ENCODE results near the gene RORB.

RORB gene

DNA sequence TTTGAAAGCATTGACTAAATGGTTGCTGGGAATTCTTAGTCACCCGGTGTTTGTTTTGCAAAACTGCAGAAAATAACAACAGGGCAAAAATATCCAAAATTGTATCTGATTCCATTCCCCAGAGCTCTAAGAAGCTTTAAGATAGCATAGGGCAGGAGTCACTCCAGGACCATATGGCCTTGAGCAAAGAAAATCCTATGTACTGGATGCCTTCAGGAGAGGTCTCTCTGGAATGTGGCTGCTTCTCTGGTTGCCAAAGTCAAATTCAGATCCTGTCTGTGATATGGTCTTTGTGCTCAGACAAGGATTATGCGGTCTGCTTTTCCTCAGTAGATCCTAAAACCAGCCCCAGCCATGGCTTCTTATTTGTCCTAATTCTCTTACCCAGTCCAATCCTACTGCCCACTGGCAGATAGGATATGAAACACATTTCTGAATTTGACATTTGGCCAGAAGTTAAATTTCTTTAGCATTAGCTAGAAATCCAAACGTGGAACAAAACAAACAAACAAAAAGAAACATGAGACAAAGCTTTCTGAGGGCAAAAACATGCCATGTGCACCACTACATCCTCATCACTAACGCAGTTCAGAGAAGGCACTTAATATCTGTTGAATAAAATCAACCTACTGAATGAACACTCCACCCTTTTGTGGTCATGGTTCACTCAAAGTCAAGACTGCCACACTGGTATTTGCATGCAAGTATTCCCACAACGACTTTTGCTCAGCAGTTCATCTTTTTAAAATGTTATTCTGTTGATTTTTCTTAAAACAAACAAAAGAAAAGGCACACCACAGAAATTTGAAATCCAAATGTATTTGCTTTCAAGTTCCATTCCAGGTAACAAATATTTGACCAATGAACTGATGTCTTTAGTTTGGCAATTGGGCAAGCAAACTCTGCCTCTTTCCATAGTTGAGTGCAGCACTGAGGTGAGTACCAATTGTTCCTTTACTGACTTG, 224.8 kb downstream of the RORB start:
- H3K4me3 ChIP-seq (ENCODE audit: low read depth, low read length): no peak overlapping the region
- TF ChIP-seq, protein P1, sequence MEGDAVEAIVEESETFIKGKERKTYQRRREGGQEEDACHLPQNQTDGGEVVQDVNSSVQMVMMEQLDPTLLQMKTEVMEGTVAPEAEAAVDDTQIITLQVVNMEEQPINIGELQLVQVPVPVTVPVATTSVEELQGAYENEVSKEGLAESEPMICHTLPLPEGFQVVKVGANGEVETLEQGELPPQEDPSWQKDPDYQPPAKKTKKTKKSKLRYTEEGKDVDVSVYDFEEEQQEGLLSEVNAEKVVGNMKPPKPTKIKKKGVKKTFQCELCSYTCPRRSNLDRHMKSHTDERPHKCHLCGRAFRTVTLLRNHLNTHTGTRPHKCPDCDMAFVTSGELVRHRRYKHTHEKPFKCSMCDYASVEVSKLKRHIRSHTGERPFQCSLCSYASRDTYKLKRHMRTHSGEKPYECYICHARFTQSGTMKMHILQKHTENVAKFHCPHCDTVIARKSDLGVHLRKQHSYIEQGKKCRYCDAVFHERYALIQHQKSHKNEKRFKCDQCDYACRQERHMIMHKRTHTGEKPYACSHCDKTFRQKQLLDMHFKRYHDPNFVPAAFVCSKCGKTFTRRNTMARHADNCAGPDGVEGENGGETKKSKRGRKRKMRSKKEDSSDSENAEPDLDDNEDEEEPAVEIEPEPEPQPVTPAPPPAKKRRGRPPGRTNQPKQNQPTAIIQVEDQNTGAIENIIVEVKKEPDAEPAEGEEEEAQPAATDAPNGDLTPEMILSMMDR (conservative IDR thresholded peaks at IDR 0.05; ENCODE audit: low read depth, low read length): no peak
- DNase-seq (ENCODE audit: low read depth): no peak

DNA sequence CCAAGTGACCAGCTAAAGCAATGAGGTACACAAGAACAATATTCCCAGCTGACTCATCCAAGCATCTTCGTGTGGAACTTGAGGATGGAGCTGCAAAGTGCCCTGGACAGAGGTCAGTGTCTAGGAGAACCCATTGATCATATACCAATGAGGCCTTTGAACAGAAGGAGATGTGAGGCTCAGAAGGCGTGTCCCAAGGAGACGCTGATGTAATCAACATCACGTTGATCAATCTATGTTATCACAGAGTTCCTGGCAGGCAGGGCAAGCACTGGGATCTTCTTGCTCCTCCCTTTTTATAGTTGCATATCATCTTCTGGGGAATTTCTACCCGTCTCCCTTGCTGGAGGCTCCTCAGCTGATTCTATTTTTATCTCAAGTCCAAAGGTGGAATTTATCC, 227.2 kb downstream of the RORB start:
- no peak for DNase-seq (ENCODE audit: low read depth)
- TF ChIP-seq, protein P1 (conservative IDR thresholded peaks at IDR 0.05; ENCODE audit: low read depth, low read length): no peak
- no peak overlapping the region for H3K4me3 ChIP-seq (ENCODE audit: low read depth, low read length)

DNA sequence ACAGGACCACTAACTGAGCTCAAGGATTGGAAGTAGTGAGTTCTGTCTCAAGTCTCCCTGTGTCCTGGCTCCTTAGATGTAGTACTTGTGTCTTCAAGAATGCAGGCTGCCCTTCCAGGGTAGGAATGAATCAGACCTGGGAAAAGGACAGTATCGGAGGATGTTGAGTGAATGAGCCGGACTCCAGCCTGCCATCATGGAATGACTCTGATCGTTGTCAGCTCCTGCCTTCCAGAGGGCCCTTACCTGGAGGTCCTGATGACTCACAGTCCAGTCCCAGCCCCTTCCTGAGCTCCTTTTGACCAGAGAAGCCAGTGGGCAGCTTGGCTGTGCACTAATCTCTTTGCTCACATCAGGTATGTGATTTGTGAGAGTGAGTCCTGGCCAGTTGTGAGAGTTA, 229.4 kb downstream of the RORB start:
- H3K4me3 ChIP-seq (ENCODE audit: low read depth, low read length): no peak overlapping the region
- TF ChIP-seq, protein P1 (conservative IDR thresholded peaks at IDR 0.05; ENCODE audit: low read depth, low read length): no peak
- no peak for DNase-seq (ENCODE audit: low read depth)

DNA sequence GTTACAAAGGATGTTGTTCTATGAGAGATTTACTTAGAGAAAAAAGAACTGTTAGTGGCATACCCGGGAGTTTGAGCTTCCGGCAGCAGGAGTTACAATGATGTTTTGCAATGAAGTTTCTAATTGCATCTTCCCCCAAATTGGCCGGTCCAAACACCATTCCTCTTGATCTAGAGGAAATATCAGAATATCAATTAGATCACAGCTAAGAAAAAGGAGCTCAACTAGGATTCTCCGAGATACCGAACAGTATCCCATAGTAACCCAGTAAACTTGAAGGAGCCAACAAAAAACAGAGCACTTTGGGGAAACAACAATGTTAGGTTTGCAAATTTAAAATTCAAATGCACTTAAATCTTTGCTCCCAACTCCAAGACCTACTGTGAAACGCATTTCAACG, 231.0 kb downstream of the RORB start:
- H3K4me3 ChIP-seq (ENCODE audit: low read depth, low read length): no peak overlapping the region
- no peak for DNase-seq (ENCODE audit: low read depth)
- TF ChIP-seq, protein P1 (conservative IDR thresholded peaks at IDR 0.05; ENCODE audit: low read depth, low read length): no peak

DNA sequence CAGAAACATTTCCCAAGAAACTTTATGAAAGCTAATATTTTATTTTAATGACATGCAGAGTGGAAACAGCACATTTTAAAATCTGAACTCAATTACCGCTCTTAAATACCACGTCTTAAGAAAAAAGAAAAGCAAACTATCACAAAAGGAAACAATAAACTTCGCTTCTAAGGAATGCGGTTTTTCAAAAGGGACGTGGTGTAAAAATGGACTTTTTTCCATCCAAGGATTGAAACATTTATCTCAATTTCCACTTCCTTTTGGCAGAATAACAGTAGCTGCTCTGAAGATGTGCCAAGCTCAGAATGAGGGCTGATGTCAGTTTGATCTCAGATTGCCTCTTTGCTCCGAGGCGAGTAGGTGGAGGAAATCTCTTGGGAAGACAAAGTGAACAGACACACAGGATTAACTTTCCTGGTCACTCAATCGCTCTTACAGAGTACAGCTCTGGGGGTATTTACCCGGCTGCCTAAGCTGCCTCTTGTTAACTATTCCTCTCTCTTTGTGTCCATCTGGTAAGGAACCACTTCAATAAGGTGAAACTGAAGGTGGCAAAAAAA, 232.1 kb downstream of the RORB start:
- H3K4me3 ChIP-seq (ENCODE audit: low read depth, low read length): peak overlapping the region; percentile 39
- TF ChIP-seq, protein P1 (conservative IDR thresholded peaks at IDR 0.05; ENCODE audit: low read depth, low read length): no peak
- peak; percentile 39 for DNase-seq (ENCODE audit: low read depth)

DNA sequence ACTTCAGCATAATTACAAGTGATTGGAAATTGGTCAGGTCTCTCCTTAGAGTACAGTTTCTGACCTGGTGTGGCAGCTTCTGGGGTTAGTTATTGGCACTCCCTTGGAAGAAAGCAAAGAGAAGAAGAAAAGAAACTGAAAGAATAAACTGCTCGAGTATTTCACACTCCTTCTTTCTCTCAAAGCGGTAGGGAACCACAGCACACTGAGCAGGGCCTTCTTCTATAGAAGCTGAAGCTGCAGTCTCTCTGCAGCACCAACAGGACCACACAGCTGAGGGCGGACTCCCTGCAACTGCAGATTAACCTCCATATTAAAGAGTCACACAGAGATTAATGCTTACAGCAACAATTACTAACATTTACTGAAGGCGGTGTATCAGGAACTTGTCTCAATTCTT, 238.6 kb downstream of the RORB start:
- TF ChIP-seq, protein P1 (conservative IDR thresholded peaks at IDR 0.05; ENCODE audit: low read depth, low read length): no peak
- no peak for DNase-seq (ENCODE audit: low read depth)
- no peak overlapping the region for H3K4me3 ChIP-seq (ENCODE audit: low read depth, low read length)

Measured in choroid plexus epithelial cell (primary cell).